GM19025 (cell line): ENCODE data around the gene MARCKSL1.

Experiments used
- ATAC-seq: cut with Tn5 transposase; IDR thresholded peaks from one replicate; pipeline ENCODE4 v1.9.1; 2021; ENCODE audit warnings: mild to moderate bottlenecking, low read depth, moderate library complexity; ENCODE audit not compliant: unreplicated experiment

The MARCKSL1 gene

GRCh38 chr1:32353431-32353830 is 17.4 kb upstream of the MARCKSL1 start:
- no peak for ATAC-seq

- no peak for ATAC-seq
These were observed 16.9 kb upstream of the MARCKSL1 start for GRCh38 chr1:32352831-32353383.

GRCh38 chr1:32352239-32352745 is 16.3 kb upstream of the MARCKSL1 start:
- ATAC-seq: no peak

DNA sequence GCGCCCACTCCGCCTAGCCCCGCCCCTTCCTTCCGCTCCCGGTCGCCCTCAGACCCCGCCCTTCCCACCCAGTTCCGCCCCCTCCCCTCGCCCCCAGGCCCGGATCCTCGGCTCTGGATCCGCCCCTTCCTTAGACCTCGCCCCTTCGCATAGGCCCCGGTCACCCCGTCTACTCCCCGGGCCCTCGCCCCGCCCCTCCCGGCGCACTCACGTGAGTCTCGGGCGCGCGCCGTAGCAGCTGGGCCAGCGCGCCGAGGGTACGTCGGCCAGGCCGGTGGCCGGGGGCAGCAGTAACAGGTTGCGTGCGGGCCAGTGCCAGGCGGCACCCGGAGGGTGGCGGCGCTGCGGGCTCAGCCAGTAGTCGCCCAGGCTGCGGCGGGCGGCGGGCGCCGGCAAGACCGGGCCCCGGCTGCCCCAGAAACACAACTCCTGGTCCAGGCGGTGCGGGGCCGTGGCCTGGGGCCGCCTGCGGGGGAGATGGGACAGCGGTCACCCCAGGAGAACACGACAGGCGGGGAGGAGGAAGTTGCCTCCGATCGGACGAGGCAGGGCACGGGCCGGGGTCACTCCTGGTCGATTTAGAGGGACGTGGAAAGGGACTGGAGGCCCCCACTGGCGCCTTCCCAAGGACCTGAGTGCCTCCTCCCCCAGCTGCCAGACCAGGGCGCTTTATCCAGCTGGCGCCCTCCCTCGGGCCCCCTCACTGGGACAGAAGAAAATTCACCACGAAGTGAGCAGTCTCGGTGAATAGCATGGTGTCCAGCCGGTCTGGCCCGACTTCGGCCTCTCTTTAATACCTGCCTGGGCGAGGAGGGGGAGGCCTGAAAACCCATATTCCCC is 15.6 kb upstream of the MARCKSL1 start:
- peak; percentile 84 for ATAC-seq

DNA sequence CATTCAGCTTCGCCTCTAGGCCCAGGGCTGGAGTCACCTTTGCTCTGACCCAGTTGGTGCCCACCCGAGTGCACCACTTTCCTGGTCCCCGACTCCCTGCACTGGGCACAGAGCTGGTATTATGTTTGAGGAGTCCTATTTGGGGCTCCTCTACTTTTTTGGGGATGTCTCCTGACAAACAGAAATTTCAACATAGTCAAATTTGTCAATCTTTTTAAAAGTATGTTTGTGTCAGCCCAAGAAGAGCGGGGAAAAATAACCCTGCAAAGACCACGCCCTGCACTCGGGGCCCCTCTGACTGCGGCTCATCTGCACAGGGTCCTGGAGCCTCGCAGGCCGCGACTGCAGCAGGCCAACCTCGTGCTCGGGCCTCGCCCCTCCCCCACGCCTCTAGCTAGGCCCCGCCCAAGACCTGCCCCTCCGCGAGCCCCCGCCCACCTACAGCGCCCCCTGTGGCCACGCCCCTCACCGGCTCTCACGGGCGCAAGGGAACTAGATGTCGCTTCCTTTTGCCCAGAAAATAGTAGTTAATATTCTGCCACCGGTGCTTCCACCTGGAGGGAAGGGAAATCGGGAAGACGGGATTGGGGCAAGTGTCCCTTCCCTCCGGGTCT is 14.9 kb upstream of the MARCKSL1 start:
- ATAC-seq: peak; percentile 28

DNA sequence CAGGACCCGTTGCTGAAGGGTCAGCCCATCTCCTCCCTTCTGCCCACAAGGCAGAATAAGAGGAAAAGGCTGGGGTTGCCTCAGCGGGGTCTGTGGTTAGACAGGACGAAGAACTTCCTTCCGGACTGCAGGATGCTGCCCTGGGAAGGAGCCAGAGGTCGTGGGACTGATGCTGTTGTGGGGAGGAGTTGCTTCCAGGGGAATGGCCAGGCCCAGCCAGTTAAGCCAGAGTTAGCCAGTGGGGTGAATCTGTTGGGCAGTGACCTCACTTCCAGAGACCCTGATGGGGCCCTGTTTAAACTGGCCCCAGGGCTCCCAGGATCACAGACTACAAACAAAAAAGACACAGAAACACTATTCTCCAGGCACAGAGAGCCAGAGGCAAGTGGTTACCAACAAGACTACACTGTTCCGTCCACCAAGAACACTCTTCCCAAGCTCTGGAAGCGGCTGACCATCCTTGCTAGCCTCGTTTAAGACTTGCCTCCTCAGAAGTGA is 13.2 kb upstream of the MARCKSL1 start:
- no peak for ATAC-seq

DNA sequence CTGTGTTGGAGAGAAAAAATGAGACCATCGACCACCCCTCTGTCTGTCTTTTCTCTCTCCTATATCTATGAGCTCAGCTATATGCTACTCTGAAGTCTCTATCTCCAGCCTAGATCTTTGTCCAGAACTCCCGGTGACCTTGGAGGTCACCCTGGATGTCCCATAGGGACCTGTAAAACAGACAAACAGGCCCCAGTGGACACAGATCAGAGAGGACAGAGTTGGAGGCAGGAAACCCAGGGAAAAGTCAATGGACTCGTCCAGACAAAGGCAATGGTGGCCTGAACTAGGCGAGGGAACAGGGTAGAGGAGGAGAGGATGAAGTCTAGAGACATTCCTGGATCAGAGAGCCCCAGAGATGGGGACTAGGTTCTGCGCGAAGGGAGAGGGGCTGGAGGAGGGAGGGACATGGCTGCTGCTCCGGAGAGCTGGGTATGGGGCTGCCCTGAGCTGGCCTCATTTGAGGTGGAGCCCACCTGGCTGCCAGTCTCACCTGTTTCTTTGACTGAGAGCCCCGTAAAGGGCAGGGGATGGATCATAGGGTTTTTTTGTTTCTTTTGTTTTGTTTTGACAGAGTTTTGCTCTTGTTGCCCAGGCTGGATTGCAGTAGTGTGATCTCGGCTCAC is 10.6 kb upstream of the MARCKSL1 start:
- no peak for ATAC-seq

DNA sequence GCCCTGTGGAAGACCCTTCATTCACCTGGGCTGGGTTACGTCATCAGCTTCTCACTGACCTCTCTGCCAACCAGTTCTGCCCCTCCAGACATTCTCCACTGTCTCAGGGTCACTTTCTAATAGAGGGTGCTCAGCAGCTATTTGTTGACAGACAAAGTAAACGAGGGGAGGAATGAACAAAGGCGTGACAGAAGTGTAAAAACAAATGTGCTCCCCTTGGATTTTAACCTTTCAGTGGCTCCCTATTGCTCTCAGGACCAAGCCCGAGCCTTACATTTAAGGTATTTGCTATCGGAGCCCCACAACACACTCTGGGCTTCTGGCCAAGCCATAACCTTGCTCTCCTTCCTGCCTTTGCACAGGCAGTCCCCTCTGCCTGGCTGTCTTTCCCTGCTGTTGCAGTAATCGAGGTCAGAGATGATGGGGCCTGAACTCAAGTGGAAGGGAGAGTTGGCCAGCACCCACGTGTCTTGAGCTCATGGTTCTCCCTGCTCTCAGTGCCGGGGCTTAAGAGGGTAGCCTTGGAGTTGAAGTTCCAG is 9.3 kb upstream of the MARCKSL1 start:
- no peak for ATAC-seq

DNA sequence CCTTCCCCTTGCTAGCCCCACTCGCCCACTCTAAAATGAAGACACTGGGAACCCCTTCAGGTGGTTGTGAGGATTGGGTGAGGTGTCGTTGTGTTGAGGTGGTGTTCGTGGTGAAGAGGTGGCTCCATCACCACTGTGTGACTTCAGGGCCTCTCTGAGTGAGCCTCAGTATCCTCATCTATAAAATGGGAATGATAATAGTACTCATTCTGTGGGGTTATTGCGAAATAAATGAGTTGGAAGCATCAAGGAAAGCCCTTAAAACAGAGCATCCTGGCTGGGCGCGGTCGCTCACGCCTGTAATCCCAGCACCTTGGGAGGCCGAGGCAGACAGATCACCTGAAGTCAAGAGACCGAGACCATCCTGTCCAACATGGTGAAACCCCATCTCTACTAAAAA is 6.7 kb upstream of the MARCKSL1 start:
- ATAC-seq: no peak

DNA sequence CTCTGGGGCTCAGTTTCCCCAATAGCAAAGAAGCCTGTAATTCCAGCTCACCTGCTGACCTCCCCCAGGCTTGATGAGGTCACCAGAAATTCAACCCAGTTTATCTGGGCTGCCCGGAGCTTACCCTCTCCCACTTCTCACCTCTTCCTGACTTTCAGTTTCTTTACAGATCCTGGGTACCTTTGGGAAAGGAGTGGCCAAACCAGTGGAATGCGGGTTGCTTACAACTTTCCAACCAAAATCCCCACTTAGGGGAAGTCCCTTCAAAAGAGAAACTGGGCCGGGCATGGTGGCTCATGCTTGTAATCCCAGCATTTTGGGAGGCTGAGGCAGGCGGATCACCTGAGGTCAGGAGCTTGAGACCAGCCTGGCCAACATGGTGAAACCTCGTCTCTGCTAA is 5.9 kb upstream of the MARCKSL1 start:
- no peak for ATAC-seq

- ATAC-seq: no peak
These were observed 5.2 kb upstream of the MARCKSL1 start for GRCh38 chr1:32341186-32341757.

GRCh38 chr1:32339363-32339978 is 3.4 kb upstream of the MARCKSL1 start:
- ATAC-seq: no peak

- ATAC-seq: no peak
These were observed 2.7 kb upstream of the MARCKSL1 start for GRCh38 chr1:32338637-32339145.

- ATAC-seq: no peak
These were observed 2.0 kb upstream of the MARCKSL1 start for GRCh38 chr1:32337855-32338636.

- no peak for ATAC-seq
These were observed 1.1 kb upstream of the MARCKSL1 start for GRCh38 chr1:32336963-32337675.

- no peak for ATAC-seq
These were observed 529 bp upstream of the MARCKSL1 start for GRCh38 chr1:32336591-32336932.

DNA sequence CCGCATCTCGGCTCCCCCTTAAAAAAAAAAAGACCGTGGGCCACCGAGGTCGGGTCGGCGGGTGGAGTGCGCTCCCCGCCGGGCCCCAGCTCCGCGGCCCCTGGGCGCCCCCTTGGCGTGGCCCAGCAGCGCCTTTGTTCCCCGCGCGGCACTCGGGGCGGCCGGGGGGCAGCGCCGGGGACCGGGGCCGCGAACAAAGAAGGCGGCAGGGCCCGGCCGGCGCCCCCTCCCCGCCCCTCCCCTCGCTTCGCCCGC is 571 bp downstream of the MARCKSL1 start:
- peak; percentile 12 for ATAC-seq

- ATAC-seq: no peak
These were observed 1.0 kb downstream of the MARCKSL1 start for GRCh38 chr1:32334864-32335534.
